Parathyroid adenoma (tissue), 2 donors: ENCODE results near the gene PAFAH2.

ENCODE experiments used
- H2AFZ ChIP-seq: fragments of 300-600 bp; sonication (generic); one replicate; pipeline ENCODE4 v1.7.0; 2017; ENCODE audit warnings: antibody characterized with exemption, mild to moderate bottlenecking
- H3K27ac ChIP-seq: fragments of 300-600 bp; sonication (generic); one replicate; pipeline ENCODE4 v1.7.0; 2017
- H3K27me3 ChIP-seq: fragments of 300-600 bp; sonication (generic); one replicate; pipeline ENCODE4 v1.7.0; 2017; ENCODE audit warnings: low read length; ENCODE audit not compliant: control insufficient read depth, insufficient read depth
- H3K36me3 ChIP-seq: fragments of 300-600 bp; sonication (generic); one replicate; pipeline ENCODE4 v1.7.0; 2017; ENCODE audit warnings: low read length; ENCODE audit not compliant: control insufficient read depth, insufficient read depth
- H3K4me1 ChIP-seq: fragments of 300-600 bp; sonication (generic); one replicate; pipeline ENCODE4 v1.7.0; 2017; ENCODE audit warnings: control low read depth
- H3K4me2 ChIP-seq: fragments of 300-600 bp; sonication (generic); one replicate; pipeline ENCODE4 v1.7.0; 2017; ENCODE audit warnings: low read length
- H3K4me3 ChIP-seq: fragments of 300-600 bp; sonication (generic); one replicate; pipeline ENCODE4 v1.7.0; 2017; ENCODE audit warnings: low read depth, low read length
- H3K79me2 ChIP-seq: fragments of 300-600 bp; sonication (generic); one replicate; pipeline ENCODE4 v1.7.0; 2017; ENCODE audit warnings: control low read depth
- H3K9ac ChIP-seq: fragments of 300-600 bp; sonication (generic); one replicate; pipeline ENCODE4 v1.7.0; 2017; ENCODE audit warnings: mild to moderate bottlenecking
- H3K9me3 ChIP-seq: fragments of 300-600 bp; sonication (generic); one replicate; pipeline ENCODE4 v1.7.0; 2017; ENCODE audit warnings: low read length; ENCODE audit not compliant: control insufficient read depth
- CTCF ChIP-seq: fragments of 300-600 bp; sonication (generic); IDR thresholded peaks from one replicate; pipeline ENCODE4 v1.7.0; 2017; ENCODE audit warnings: antibody characterized with exemption, mild to moderate bottlenecking
- donor health status: primary hyperparathyroidism.

Gene PAFAH2

DNA sequence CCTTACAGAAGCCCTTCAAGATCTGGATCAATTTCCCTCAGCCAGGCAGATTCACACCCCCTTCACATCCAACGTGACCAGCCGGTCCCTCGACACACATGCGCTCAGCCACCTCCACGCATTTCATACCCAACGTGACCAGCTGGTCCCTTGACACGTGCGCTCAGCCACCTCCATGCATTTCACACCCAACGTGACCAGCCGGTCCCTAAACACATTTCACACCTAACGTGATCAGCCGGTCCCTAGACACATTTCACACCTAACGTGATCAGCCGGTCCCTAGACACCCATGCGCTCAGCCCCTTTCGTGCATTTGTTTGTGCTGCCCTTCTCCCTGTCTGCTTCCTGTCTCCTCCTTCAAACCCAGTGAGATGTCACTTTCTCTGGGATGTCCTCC is 8.8 kb upstream of the PAFAH2 start:
- Histone ChIP-seq H3K4me1 (no peaks in the 10 kb centered on the region), H2AFZ (no peak overlapping the region), H3K9ac (no peak overlapping the region), H3K9me3 (no peaks in the 10 kb centered on the region), H3K27me3 (no peaks in the 10 kb centered on the region), H3K27ac (no peak overlapping the region), H3K36me3 (no peaks in the 10 kb centered on the region), H3K4me3 (no peak overlapping the region), H3K4me2 (no peak overlapping the region), H3K79me2 (no peaks in the 10 kb centered on the region)
- no peak for TF ChIP-seq CTCF

GRCh38 chr1:26005434-26006105 is 7.7 kb upstream of the PAFAH2 start:
- Histone ChIP-seq H3K27ac (no peak overlapping the region), H2AFZ (no peak overlapping the region), H3K4me1 (no peaks in the 10 kb centered on the region), H3K4me3 (no peak overlapping the region), H3K36me3 (no peaks in the 10 kb centered on the region), H3K4me2 (no peak overlapping the region), H3K79me2 (no peaks in the 10 kb centered on the region), H3K27me3 (no peaks in the 10 kb centered on the region), H3K9ac (no peak overlapping the region), H3K9me3 (no peaks in the 10 kb centered on the region)
- no peak for TF ChIP-seq CTCF

- Histone ChIP-seq H3K27me3 (no peaks in the 10 kb centered on the region), H3K27ac (no peak overlapping the region), H3K79me2 (no peaks in the 10 kb centered on the region), H3K9me3 (no peaks in the 10 kb centered on the region), H3K9ac (no peak overlapping the region), H3K36me3 (no peaks in the 10 kb centered on the region), H2AFZ (no peak overlapping the region), H3K4me1 (peaks cover under 1% of the 10 kb centered on the region), H3K4me3 (no peak overlapping the region), H3K4me2 (no peak overlapping the region)
- TF ChIP-seq CTCF: no peak
These were observed 5.9 kb upstream of the PAFAH2 start for GRCh38 chr1:26003756-26004155.

GRCh38 chr1:26003262-26003661 is 5.4 kb upstream of the PAFAH2 start:
- Histone ChIP-seq H3K79me2 (no peaks in the 10 kb centered on the region), H3K9ac (no peak overlapping the region), H2AFZ (no peak overlapping the region), H3K4me1 (peaks cover 4% of the 10 kb centered on the region), H3K9me3 (no peaks in the 10 kb centered on the region), H3K27me3 (no peaks in the 10 kb centered on the region), H3K4me2 (no peak overlapping the region), H3K4me3 (no peak overlapping the region), H3K36me3 (no peaks in the 10 kb centered on the region), H3K27ac (no peak overlapping the region)
- TF ChIP-seq CTCF: no peak
